GM23338 (cell line): ENCODE results near the gene NPM1.

Experiments
- CREB1 ChIP-seq: fragments of 250-450 bp; sonication (Bioruptor Pico); IDR thresholded peaks from 2 replicates; pipeline ENCODE4 v1.5.0; 2020; ENCODE audit warnings: low read depth, mild to moderate bottlenecking, moderate library complexity
- CTCF ChIP-seq, 2 experiments: fragments of 200-600 bp in 1 of 2; sonication (generic) in 1 of 2; conservative IDR thresholded peaks; 2 replicates each; pipeline versions ENCODE4 v1.5.1 to v1.6.1; 2016 to 2017; ENCODE audit warnings: antibody characterized with exemption in 2 of 2, low read depth in 2 of 2, mild to moderate bottlenecking in 2 of 2, moderate library complexity in 1 of 2
- EZH2 ChIP-seq: fragments of 200-600 bp; sonication (generic); IDR thresholded peaks from one replicate; pipeline ENCODE4 v1.8.0; 2017; ENCODE audit warnings: antibody characterized with exemption, mild to moderate bottlenecking, low read depth; ENCODE audit not compliant: unreplicated experiment
- EZH2phosphoT487 ChIP-seq: fragments of 200-600 bp; sonication (generic); IDR thresholded peaks from one replicate; pipeline ENCODE4 v1.8.1; 2018; ENCODE audit warnings: antibody characterized with exemption; ENCODE audit not compliant: unreplicated experiment
- POLR2AphosphoS5 ChIP-seq: IDR thresholded peaks from 2 replicates; pipeline ENCODE4 v1.6.1; 2016; ENCODE audit warnings: antibody characterized with exemption, low read depth
- STAT1 ChIP-seq: IDR thresholded peaks from one replicate; pipeline ENCODE4 v1.6.1; 2016; ENCODE audit warnings: antibody characterized with exemption; ENCODE audit not compliant: unreplicated experiment
- ZNF114 ChIP-seq: fragments of 250-450 bp; sonication (Bioruptor Pico); IDR thresholded peaks from 2 replicates; pipeline ENCODE4 v1.5.0; 2020; ENCODE audit warnings: mild to moderate bottlenecking, moderate library complexity
- ZNF331 ChIP-seq: fragments of 250-450 bp; sonication (Bioruptor Pico); IDR thresholded peaks from 2 replicates; pipeline ENCODE4 v1.5.0; 2020; ENCODE audit warnings: low read depth, mild to moderate bottlenecking, moderate library complexity
- ZNF462 ChIP-seq: fragments of 250-450 bp; sonication (Bioruptor Pico); IDR thresholded peaks from 2 replicates; pipeline ENCODE4 v1.5.0; 2020; ENCODE audit warnings: mild to moderate bottlenecking, moderate library complexity
- TF ChIP-seq, protein P1 (sequence below): IDR thresholded peaks from one replicate; pipeline ENCODE4 v1.6.1; 2018; ENCODE audit warnings: antibody characterized with exemption; ENCODE audit not compliant: unreplicated experiment
- TF ChIP-seq, protein P2 (sequence below): IDR thresholded peaks from 2 replicates; pipeline ENCODE4 v1.6.1; 2016; ENCODE audit warnings: antibody characterized with exemption

DNA sequence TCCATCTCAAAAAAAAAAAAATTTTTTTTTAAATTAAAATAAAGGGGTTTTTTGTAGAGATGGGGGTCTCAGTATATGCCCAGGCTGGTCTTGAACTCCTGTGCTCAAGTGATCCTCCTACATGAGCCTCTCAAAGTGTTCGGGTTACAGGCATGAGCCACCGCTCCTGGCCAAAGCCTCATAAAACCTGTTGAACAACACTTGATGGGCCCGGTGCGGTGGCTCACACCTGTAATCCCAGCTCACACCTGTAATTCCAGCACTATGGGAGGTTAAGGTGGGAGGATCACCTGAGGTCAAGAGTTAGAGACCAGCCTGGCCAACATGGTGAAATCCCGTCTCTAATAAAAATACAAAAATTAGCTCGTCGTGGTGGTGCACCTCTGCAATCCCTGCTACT lies 7.7 kb upstream of the NPM1 start:
- no peak for TF ChIP-seq POLR2AphosphoS5
- no peak for TF ChIP-seq CTCF (conservative IDR thresholded peaks at IDR 0.05; ENCODE audit: low read depth in 2 of 2)
- TF ChIP-seq, protein P1, sequence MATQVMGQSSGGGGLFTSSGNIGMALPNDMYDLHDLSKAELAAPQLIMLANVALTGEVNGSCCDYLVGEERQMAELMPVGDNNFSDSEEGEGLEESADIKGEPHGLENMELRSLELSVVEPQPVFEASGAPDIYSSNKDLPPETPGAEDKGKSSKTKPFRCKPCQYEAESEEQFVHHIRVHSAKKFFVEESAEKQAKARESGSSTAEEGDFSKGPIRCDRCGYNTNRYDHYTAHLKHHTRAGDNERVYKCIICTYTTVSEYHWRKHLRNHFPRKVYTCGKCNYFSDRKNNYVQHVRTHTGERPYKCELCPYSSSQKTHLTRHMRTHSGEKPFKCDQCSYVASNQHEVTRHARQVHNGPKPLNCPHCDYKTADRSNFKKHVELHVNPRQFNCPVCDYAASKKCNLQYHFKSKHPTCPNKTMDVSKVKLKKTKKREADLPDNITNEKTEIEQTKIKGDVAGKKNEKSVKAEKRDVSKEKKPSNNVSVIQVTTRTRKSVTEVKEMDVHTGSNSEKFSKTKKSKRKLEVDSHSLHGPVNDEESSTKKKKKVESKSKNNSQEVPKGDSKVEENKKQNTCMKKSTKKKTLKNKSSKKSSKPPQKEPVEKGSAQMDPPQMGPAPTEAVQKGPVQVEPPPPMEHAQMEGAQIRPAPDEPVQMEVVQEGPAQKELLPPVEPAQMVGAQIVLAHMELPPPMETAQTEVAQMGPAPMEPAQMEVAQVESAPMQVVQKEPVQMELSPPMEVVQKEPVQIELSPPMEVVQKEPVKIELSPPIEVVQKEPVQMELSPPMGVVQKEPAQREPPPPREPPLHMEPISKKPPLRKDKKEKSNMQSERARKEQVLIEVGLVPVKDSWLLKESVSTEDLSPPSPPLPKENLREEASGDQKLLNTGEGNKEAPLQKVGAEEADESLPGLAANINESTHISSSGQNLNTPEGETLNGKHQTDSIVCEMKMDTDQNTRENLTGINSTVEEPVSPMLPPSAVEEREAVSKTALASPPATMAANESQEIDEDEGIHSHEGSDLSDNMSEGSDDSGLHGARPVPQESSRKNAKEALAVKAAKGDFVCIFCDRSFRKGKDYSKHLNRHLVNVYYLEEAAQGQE = no peak
- no peak for TF ChIP-seq EZH2
- no peak for TF ChIP-seq ZNF462 (CRISPR knock-in tag)
- TF ChIP-seq CREB1 (CRISPR knock-in tag) = no peak
- no peak for TF ChIP-seq EZH2phosphoT487
- no peak for TF ChIP-seq ZNF114
- TF ChIP-seq, protein P2, sequence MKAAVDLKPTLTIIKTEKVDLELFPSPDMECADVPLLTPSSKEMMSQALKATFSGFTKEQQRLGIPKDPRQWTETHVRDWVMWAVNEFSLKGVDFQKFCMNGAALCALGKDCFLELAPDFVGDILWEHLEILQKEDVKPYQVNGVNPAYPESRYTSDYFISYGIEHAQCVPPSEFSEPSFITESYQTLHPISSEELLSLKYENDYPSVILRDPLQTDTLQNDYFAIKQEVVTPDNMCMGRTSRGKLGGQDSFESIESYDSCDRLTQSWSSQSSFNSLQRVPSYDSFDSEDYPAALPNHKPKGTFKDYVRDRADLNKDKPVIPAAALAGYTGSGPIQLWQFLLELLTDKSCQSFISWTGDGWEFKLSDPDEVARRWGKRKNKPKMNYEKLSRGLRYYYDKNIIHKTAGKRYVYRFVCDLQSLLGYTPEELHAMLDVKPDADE = no peak
- TF ChIP-seq STAT1 = no peak
- no peak for TF ChIP-seq ZNF331 (CRISPR knock-in tag)
